ENCODE data around the gene FAM219A.
A peak's percentile ranks its signal among the peaks of the same experiment; 100 is the strongest.

Gene FAM219A

GRCh38 chr9:34381323-34381722 lies 77.0 kb downstream of the FAM219A start:
- H3K4me3 ChIP-seq: peak overlapping the region; percentile 67
- peaks cover 40% of the 10 kb centered on the region for H3K4me1 ChIP-seq
- peak overlapping the region; percentile 97 for H3K4me2 ChIP-seq
- H3K9ac ChIP-seq: no peak overlapping the region; the same call in 1 of the 2 replicates
- H3K9me3 ChIP-seq: no peaks in the 10 kb centered on the region
- H4K20me1 ChIP-seq: no peaks in the 10 kb centered on the region
- no peaks in the 10 kb centered on the region for H3K27me3 ChIP-seq
- H3K36me3 ChIP-seq: no peaks in the 10 kb centered on the region
- no peak for TF ChIP-seq Cebpa-rat (IDR thresholded peaks at IDR 0.05)
- H3K27ac ChIP-seq: no peak overlapping the region

- TF ChIP-seq Cebpa-rat (IDR thresholded peaks at IDR 0.05): no peak
- Histone ChIP-seq H3K9me3 (no peaks in the 10 kb centered on the region), H3K4me2 (peak overlapping the region; percentile 97), H3K9ac (peak overlapping the region; percentile 65), H3K27ac (peak overlapping the region; percentile 65), H3K27me3 (no peaks in the 10 kb centered on the region), H4K20me1 (no peaks in the 10 kb centered on the region), H3K4me3 (peak overlapping the region; percentile 67), H3K36me3 (no peaks in the 10 kb centered on the region), H3K4me1 (peaks cover 46% of the 10 kb centered on the region)
Observed at GRCh38 chr9:34380511-34381315, 77.7 kb downstream of the FAM219A start.

GRCh38 chr9:34380034-34380510 lies 78.3 kb downstream of the FAM219A start:
- Histone ChIP-seq H3K4me3 (peak overlapping the region; percentile 67), H3K27me3 (no peaks in the 10 kb centered on the region), H3K4me2 (peak overlapping the region; percentile 97), H3K36me3 (no peaks in the 10 kb centered on the region), H3K9me3 (no peaks in the 10 kb centered on the region), H3K27ac (peak overlapping the region; percentile 65), H3K9ac (peak overlapping the region; percentile 65), H3K4me1 (peaks cover 52% of the 10 kb centered on the region), H4K20me1 (no peaks in the 10 kb centered on the region)
- TF ChIP-seq Cebpa-rat (IDR thresholded peaks at IDR 0.05): no peak; the same call in 1 of the 2 replicates

- Histone ChIP-seq H3K9ac (peak overlapping the region; percentile 65), H3K36me3 (no peaks in the 10 kb centered on the region), H3K27me3 (no peaks in the 10 kb centered on the region), H3K4me1 (peaks cover 58% of the 10 kb centered on the region), H3K9me3 (no peaks in the 10 kb centered on the region), H4K20me1 (no peaks in the 10 kb centered on the region), H3K4me3 (peak overlapping the region; percentile 67), H3K27ac (peak overlapping the region; percentile 65), H3K4me2 (peak overlapping the region; percentile 97)
- TF ChIP-seq Cebpa-rat (IDR thresholded peaks at IDR 0.05): no peak
Observed at GRCh38 chr9:34379334-34380033, 78.9 kb downstream of the FAM219A start.

- Histone ChIP-seq H3K4me3 (no peak overlapping the region), H4K20me1 (no peaks in the 10 kb centered on the region), H3K9me3 (no peaks in the 10 kb centered on the region), H3K9ac (no peak overlapping the region), H3K27ac (no peak overlapping the region), H3K4me2 (peak overlapping the region; percentile 97), H3K4me1 (peaks cover 59% of the 10 kb centered on the region), H3K36me3 (no peaks in the 10 kb centered on the region), H3K27me3 (no peaks in the 10 kb centered on the region)
- TF ChIP-seq Cebpa-rat (IDR thresholded peaks at IDR 0.05): no peak
Observed at GRCh38 chr9:34378376-34379060, 79.9 kb downstream of the FAM219A start.

GRCh38 chr9:34377404-34377746 lies 81.0 kb downstream of the FAM219A start:
- Histone ChIP-seq H3K9me3 (peaks cover 3% of the 10 kb centered on the region), H4K20me1 (no peaks in the 10 kb centered on the region), H3K27ac (no peak overlapping the region; the same call in 1 of the 2 replicates), H3K36me3 (peaks cover 6% of the 10 kb centered on the region; the same call in 1 of the 2 replicates), H3K4me1 (peaks cover 59% of the 10 kb centered on the region), H3K4me3 (peak overlapping the region; percentile 78), H3K4me2 (peak overlapping the region; percentile 96), H3K9ac (peak overlapping the region; percentile 66; the same call in 1 of the 2 replicates), H3K27me3 (no peaks in the 10 kb centered on the region)
- no peak for TF ChIP-seq Cebpa-rat (IDR thresholded peaks at IDR 0.05)

GRCh38 chr9:34376596-34377403 lies 81.6 kb downstream of the FAM219A start, which contains the start of gene MYORG:
MYORG (minus strand) TSS chr9:34376898; CDS start chr9:34372943, 3,955 bp downstream.
- Histone ChIP-seq H3K36me3 (peaks cover 12% of the 10 kb centered on the region), H3K27me3 (no peaks in the 10 kb centered on the region), H3K4me2 (peak within 1 kb of the TSS; percentile 96), H4K20me1 (no peaks in the 10 kb centered on the region), H3K27ac (peak within 1 kb of the TSS; percentile 26; the same call in 1 of the 2 replicates), H3K9ac (peak within 1 kb of the TSS; percentile 75), H3K9me3 (peaks cover 9% of the 10 kb centered on the region), H3K4me3 (peak within 1 kb of the TSS; percentile 78), H3K4me1 (peaks cover 59% of the 10 kb centered on the region)
- no peak for TF ChIP-seq Cebpa-rat (IDR thresholded peaks at IDR 0.05)

- H3K4me2 ChIP-seq: peak overlapping the region; percentile 96
- no peaks in the 10 kb centered on the region for H3K27me3 ChIP-seq
- H3K4me1 ChIP-seq: peaks cover 54% of the 10 kb centered on the region
- H3K4me3 ChIP-seq: peak overlapping the region; percentile 78
- H3K36me3 ChIP-seq: peaks cover 19% of the 10 kb centered on the region
- H3K27ac ChIP-seq: 0 out of 2 replicates have a peak overlapping the region, but pooled peaks have one; percentile 26
- no peaks in the 10 kb centered on the region for H4K20me1 ChIP-seq
- no peak for TF ChIP-seq Cebpa-rat (IDR thresholded peaks at IDR 0.05)
- peak overlapping the region; percentile 75 for H3K9ac ChIP-seq
- peaks cover 17% of the 10 kb centered on the region for H3K9me3 ChIP-seq
Observed at GRCh38 chr9:34375901-34376595, 82.3 kb downstream of the FAM219A start.

Measured in BLaER1 (cell line).